GM21367 (cell line): Measurements from ENCODE around the gene MGRN1.
A peak's percentile ranks its signal among the peaks of the same experiment; 100 is the strongest.
"Not testable (repeated sequence)": the region's sequence is repeated elsewhere in the genome, so short reads cannot be mapped to it uniquely, and the experiment has no call there.

Source experiments
- ATAC-seq: cut with Tn5 transposase; IDR thresholded peaks from one replicate; pipeline ENCODE4 v1.9.1; 2021; ENCODE audit not compliant: unreplicated experiment

The MGRN1 gene

DNA sequence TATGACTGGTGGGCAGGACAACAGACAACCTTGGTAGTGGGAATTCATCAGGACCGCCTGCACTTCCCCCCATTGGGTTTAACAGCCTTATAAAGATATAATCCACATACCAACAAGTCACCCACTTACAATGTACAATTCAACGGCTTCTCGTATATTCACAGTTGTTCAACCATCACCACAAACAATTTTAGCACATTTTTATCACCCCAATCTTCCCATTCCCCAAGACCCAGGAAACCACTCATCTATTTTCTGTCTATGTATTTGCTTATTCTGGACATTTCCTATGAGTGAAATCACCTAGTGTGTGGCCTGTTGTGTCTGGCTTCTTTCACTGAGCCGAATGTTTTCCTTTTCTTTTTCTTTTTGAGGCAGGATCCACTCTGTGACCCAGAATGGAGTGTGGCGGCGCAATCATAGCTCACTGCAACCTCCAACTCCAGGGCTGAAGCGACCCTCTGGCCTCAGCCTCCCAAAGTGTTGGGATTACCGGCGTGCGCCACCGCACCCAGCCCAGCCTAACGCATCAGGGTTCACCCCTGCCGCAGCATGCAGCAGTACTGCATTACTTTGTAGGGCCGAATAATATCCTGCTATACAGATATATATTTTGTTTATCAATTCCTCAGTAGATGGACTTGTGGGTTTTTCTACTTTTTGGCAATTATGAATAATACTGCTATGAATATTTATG, 98.6 kb downstream of the MGRN1 start:
- no peak for ATAC-seq

- ATAC-seq, result no peak
Measured at GRCh38 chr16:4724661-4725270, 100.1 kb downstream of the MGRN1 start.

GRCh38 chr16:4726616-4727015, 102.0 kb downstream of the MGRN1 start:
- no peak for ATAC-seq

DNA sequence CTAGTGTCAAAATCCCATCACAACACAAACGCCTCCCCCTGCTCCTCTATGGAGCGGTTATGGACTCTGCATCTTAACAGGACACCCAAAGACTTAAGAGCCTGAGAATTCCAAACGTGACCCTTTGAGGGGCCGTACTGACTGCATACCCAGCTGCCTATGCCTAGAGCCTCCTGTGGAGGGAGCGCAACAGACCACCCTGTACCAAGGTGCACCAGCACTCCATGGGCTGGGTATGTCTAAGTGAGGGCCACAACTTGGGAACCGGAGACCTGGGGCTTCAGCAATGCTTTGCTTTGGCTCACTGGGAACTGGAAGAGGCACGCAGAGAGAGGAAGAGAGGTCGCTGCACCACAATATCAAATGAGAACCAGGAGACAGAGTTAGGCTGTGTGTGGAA, 104.0 kb downstream of the MGRN1 start:
- ATAC-seq, result no peak

DNA sequence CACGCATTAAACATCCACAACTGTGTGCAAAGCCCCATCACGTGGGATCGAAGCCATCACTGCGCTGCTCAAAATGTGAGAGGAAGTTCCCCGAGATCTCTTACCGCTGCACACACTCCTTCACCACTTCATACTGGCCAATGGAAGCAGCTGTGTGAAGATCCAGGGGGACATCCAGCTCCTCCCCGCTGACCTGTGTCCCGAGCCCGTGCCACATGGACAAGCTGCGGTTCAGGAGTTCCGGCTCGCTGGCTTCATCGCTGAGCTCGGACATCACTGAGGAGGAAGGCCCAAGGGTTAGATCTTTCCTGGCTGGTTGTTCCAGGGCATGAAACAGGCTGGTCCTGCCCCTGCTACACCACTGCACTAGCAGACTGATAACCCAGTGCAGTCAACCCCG, 105.2 kb downstream of the MGRN1 start:
- no peak for ATAC-seq

DNA sequence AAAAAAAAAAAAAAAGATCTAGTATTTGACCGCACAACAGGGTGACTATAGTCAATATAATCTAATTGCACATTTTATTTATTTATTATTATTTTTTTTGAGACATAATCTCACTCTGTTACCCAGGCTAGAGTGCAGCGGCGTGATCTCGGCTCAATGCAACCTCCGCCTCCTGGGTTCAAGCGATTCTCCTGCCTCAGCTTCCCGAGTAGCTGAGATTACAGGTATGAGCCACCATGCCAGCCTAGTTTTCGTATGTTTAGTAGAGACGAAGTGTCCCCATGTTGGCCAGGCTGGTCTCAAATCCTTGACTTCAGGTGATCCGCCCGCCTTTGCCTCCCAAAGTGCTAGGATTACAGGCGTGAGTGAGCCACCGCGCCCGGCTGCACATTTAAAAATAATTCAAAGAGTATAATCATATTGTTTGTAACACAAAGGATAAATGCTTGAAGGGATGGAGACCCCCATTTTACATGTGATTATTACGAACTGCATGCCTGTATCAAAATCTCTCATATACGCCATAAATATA, 108.7 kb downstream of the MGRN1 start:
- no peak for ATAC-seq

- no peak for ATAC-seq
Measured at GRCh38 chr16:4733747-4734062, 109.1 kb downstream of the MGRN1 start.

DNA sequence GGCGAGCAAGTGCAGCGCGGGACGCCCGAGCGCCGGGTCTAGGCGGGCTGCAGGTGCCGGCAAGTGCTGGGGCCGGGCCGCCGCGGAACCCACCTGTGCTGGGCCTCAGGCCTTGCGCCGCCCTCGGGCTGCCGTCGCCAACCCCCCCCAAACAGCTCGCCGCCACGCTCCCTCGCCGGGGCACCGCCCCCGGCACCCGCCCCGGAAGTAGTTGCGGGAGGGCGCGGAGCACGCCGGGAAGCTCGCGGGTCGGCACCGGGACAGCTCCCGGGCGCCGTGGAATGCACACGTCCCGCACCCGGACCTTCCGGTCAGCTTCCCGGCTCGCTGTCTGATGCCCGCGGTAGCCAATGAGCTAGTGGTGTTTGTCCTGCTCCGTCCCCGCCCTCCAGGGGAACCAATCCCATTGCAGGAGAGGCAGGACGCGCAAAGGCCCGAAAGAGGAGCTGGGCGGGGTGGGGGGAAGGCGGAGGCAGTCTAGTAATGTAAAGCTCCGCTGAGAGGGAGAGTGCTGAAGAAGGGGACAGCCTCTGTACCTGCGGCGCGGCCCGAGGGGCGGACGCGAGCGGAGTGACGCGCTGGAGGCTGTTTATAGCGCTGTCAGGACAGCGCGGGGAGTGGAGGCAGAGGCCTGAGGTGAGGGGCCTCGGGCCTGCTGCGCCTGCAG, 109.6 kb downstream of the MGRN1 start, which contains the start of the genes ANKS3 and DNAAF8:
ANKS3 (minus strand) TSS at position 209 of the 667 bp plus-strand sequence. CDS start 4,122 bp downstream, outside the sequence.
DNAAF8 (plus strand) TSS at position 475 of the 667 bp plus-strand sequence. CDS start 1,978 bp downstream, outside the sequence.
- ATAC-seq, result peak; percentile 73

- peak; percentile 45 for ATAC-seq
Measured at GRCh38 chr16:4734730-4735535, 110.3 kb downstream of the MGRN1 start.

DNA sequence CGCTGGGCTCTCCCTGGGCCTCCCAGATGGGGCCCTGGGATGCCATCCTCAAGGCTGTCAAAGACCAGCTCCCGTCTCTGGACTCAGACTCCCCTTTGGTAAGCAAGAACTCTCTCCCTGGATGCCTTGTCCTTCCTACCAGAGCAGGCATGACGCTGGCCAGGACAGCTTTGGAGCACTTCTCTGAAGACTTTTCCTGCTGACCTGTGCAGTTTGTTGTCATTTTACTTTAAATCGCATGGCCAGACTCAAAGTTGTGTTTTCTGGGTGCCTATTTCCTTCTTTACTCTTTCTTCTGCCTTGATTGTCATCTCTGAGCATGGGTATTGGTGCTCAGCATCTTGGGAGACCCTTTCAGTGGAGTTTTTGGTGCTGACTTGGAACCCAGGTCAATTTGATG, 111.9 kb downstream of the MGRN1 start:
- ATAC-seq, result no peak

- ATAC-seq, result no peak
Measured at GRCh38 chr16:4737545-4737944, 112.9 kb downstream of the MGRN1 start.

DNA sequence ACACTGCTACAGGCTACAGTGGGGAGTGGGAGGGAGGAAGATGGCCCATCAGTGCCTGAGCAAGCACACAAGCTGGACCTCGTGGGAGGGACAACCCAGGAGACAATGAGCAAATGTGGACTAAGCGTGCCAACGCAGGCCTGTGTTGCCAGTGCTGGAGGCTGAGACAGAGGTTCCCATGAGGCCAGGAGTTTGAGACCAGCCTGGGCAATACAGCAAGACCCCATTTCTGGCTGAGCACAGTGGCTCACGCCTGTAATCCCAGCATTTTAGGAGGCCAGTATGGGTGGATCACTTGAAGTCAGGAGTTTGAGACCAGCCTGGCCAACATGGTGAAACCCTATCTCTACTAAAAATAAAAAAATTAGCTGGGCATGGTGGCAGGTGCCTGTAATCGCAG, 113.7 kb downstream of the MGRN1 start:
- ATAC-seq, result not testable (repeated sequence)
